ENCODE measurements around the gene LIMK2. TPM values are rescaled to one million over a fixed set of nuclear protein-coding genes. Genes with fewer than 3 reads are reported as not detected.
"Not testable (repeated sequence)": the region's sequence is repeated elsewhere in the genome, so short reads cannot be mapped to it uniquely, and the experiment has no call there.

The LIMK2 gene
- total RNA-seq, 2 donors from 2014 or later = 24.6 to 26.8 TPM

- no peak for DNase-seq (ENCODE audit: low spot score)
- intact Hi-C loops (cut with DNase I) = no loop called here
These were observed 96.1 kb downstream of the LIMK2 start for GRCh38 chr22:31308181-31308580.

- intact Hi-C loops (cut with DNase I) = no loop called here
- peak; percentile 86 for DNase-seq (ENCODE audit: low spot score)
These were observed 101.5 kb downstream of the LIMK2 start for GRCh38 chr22:31313366-31314147.

GRCh38 chr22:31314220-31314619, 102.1 kb downstream of the LIMK2 start:
- intact Hi-C loops (cut with DNase I); DNase-seq (ENCODE audit: low spot score): not testable (repeated sequence)

GRCh38 chr22:31321421-31321820, 109.3 kb downstream of the LIMK2 start:
- intact Hi-C loops (cut with DNase I) = no loop called here
- no peak for DNase-seq (ENCODE audit: low spot score)

GRCh38 chr22:31323578-31324550, 111.8 kb downstream of the LIMK2 start:
- intact Hi-C loops (cut with DNase I) = no loop called here
- DNase-seq (ENCODE audit: low spot score) = no peak

- no peak for DNase-seq (ENCODE audit: low spot score)
- intact Hi-C loops (cut with DNase I) = no loop called here
These were observed 114.8 kb downstream of the LIMK2 start for GRCh38 chr22:31326877-31327276.

- DNase-seq (ENCODE audit: low spot score) = peak; percentile 83
- intact Hi-C loops (cut with DNase I) = no loop called here
These were observed 115.9 kb downstream of the LIMK2 start for GRCh38 chr22:31327806-31328543.

GRCh38 chr22:31328544-31328960, 116.5 kb downstream of the LIMK2 start:
- intact Hi-C loops (cut with DNase I) = no loop called here
- DNase-seq (ENCODE audit: low spot score) = peak; percentile 57

GRCh38 chr22:31329029-31329428, 116.9 kb downstream of the LIMK2 start:
- intact Hi-C loops (cut with DNase I) = no loop called here
- DNase-seq (ENCODE audit: low spot score) = peak; percentile 76

Other genes starting within 250 kb of the LIMK2 start
- gene MORC2, start 243.5 kb upstream of the LIMK2 start, total RNA-seq = 10 to 100 TPM; 23.8 to 27.5 TPM
- 10 to 100 TPM; 61.7 to 65.8 TPM for gene TUG1, start 243.0 kb upstream of the LIMK2 start, total RNA-seq
- gene SMTN, start 131.0 kb upstream of the LIMK2 start, total RNA-seq = 100 to 1,000 TPM; 511 to 666 TPM
- gene SELENOM, start 104.7 kb upstream of the LIMK2 start, total RNA-seq = 100 to 1,000 TPM; 535 to 575 TPM
- gene INPP5J, start 89.3 kb upstream of the LIMK2 start, total RNA-seq = under 1 TPM; 0.52 to 0.74 TPM
- gene PLA2G3, start 71.8 kb upstream of the LIMK2 start, total RNA-seq = not detected
- 10 to 100 TPM; 31.7 to 33.7 TPM for gene RNF185, start 52.1 kb upstream of the LIMK2 start, total RNA-seq
- gene PIK3IP1, start 80.2 kb downstream of the LIMK2 start, total RNA-seq = 10 to 100 TPM; 12.8 to 18.8 TPM
- gene PATZ1, start 134.0 kb downstream of the LIMK2 start, total RNA-seq = 10 to 100 TPM; 10.8 to 14.9 TPM
- gene DRG1, start 187.3 kb downstream of the LIMK2 start, total RNA-seq = 10 to 100 TPM; 37.8 to 40.3 TPM

Measured in posterior vena cava (tissue), 2 donors.